Stimulated activated CD4-positive, alpha-beta T cell treated with anti-CD3 and anti-CD28 coated beads, Interleukin-2, amount 100 ng/mL, for 24 hours (primary cell): ENCODE measurements around the gene SRC.

ENCODE experiments used
- DNase-seq, 2 donors: peaks; one replicate each; pipeline ENCODE4 v3.0.0-alpha.2; 2020

The SRC gene

GRCh38 chr20:37416100-37416847 is 70.3 kb downstream of the SRC start:
- DNase-seq = no peak

- no peak for DNase-seq
Observed at GRCh38 chr20:37416848-37417616, 71.1 kb downstream of the SRC start.

- no peak for DNase-seq
Observed at GRCh38 chr20:37417617-37418467, 71.9 kb downstream of the SRC start.

GRCh38 chr20:37418591-37419109 is 72.7 kb downstream of the SRC start:
- DNase-seq = no peak

- DNase-seq = no peak
Observed at GRCh38 chr20:37419307-37419706, 73.4 kb downstream of the SRC start.

GRCh38 chr20:37419774-37420542 is 74.0 kb downstream of the SRC start:
- DNase-seq = no peak

GRCh38 chr20:37420610-37421009 is 74.7 kb downstream of the SRC start:
- no peak for DNase-seq

GRCh38 chr20:37421060-37421905 is 75.3 kb downstream of the SRC start:
- no peak for DNase-seq

GRCh38 chr20:37421988-37422387 is 76.0 kb downstream of the SRC start:
- no peak for DNase-seq

- DNase-seq = no peak
Observed at GRCh38 chr20:37422791-37423286, 76.9 kb downstream of the SRC start.

GRCh38 chr20:37423545-37423944 is 77.6 kb downstream of the SRC start:
- no peak for DNase-seq

- DNase-seq = no peak
Observed at GRCh38 chr20:37424062-37424851, 78.3 kb downstream of the SRC start.

- DNase-seq = no peak
Observed at GRCh38 chr20:37425103-37425625, 79.2 kb downstream of the SRC start.

GRCh38 chr20:37426106-37426505 is 80.2 kb downstream of the SRC start:
- DNase-seq = no peak

GRCh38 chr20:37426978-37427377 is 81.0 kb downstream of the SRC start:
- DNase-seq = no peak

- DNase-seq = no peak
Observed at GRCh38 chr20:37430044-37430443, 84.1 kb downstream of the SRC start.

- no peak for DNase-seq
Observed at GRCh38 chr20:37430778-37431460, 85.0 kb downstream of the SRC start.

- DNase-seq = no peak
Observed at GRCh38 chr20:37431786-37432185, 85.8 kb downstream of the SRC start.

- DNase-seq = no peak
Observed at GRCh38 chr20:37432606-37433005, 86.7 kb downstream of the SRC start.
